DMS153 (cell line): ENCODE measurements around the gene RGL2.
"Not testable (repeated sequence)": the region's sequence is repeated elsewhere in the genome, so short reads cannot be mapped to it uniquely, and the experiment has no call there.

Experiments
- DNase-seq: peaks from one replicate; lab custom pipeline; 2025; lab: John Stamatoyannopoulos, UW

RGL2 gene, protein sequence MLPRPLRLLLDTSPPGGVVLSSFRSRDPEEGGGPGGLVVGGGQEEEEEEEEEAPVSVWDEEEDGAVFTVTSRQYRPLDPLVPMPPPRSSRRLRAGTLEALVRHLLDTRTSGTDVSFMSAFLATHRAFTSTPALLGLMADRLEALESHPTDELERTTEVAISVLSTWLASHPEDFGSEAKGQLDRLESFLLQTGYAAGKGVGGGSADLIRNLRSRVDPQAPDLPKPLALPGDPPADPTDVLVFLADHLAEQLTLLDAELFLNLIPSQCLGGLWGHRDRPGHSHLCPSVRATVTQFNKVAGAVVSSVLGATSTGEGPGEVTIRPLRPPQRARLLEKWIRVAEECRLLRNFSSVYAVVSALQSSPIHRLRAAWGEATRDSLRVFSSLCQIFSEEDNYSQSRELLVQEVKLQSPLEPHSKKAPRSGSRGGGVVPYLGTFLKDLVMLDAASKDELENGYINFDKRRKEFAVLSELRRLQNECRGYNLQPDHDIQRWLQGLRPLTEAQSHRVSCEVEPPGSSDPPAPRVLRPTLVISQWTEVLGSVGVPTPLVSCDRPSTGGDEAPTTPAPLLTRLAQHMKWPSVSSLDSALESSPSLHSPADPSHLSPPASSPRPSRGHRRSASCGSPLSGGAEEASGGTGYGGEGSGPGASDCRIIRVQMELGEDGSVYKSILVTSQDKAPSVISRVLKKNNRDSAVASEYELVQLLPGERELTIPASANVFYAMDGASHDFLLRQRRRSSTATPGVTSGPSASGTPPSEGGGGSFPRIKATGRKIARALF

GRCh38 chr6:33298773-33299236, at the start of gene RGL2:
Gene RGL2 (minus strand): TSS chr6:33298942. CDS start chr6:33298610, 332 bp downstream.
- DNase-seq = peak; percentile 40

- no peak for DNase-seq
Observed at GRCh38 chr6:33347816-33348215, 49.1 kb upstream of the RGL2 start.

DNA sequence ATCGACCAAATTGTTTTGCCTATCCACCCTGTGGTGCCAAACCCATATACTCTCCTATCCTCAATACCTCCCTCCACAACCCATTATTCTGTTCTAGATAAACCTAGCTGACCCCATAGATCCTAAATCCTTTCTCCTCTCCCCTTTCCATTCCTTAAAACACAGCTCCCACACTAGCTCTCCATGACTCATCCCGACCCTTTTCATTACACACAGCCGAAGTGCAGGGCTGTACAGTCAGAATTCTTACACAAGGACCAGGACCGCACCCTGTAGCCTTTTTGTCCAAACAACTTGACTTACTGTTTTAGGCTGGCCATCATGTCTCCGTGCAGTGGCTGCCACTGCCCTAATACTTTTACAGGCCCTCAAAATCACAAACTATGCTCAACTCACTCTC, 48.2 kb upstream of the RGL2 start:
- not testable (repeated sequence) for DNase-seq

- DNase-seq = peak; percentile 60
Observed at GRCh38 chr6:33344701-33345697, 46.3 kb upstream of the RGL2 start.

DNA sequence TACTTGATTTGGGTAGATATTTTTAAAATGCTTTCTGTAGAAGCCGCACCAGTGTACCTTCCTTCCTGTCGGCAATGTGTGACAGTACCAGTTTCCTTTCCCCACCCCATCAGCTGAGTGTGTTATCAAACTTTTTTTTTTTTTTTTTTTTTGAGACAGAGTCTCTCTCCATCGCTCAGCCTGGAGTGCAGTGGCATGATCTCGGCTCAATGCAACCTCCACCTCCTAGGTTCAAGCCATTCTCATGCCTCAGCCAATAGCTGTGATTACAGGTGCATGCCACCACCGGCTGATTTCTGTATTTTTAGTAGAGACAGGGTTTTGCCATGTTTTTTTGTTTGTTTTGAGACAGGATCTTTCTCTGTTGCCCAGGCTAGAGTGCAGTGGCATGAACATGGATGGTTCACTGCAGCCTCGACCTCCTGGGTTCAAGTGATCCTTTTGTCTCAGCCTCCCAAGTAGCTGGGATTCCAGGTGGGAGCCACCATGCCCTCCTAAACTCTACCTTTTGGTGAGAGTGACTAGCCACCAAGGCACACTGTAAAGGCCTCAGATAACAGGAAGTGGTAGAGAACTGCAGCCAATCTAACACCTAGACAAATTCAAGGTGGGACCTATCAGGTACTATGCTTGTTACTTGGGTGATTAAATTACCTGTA, 45.3 kb upstream of the RGL2 start:
- no peak for DNase-seq

DNA sequence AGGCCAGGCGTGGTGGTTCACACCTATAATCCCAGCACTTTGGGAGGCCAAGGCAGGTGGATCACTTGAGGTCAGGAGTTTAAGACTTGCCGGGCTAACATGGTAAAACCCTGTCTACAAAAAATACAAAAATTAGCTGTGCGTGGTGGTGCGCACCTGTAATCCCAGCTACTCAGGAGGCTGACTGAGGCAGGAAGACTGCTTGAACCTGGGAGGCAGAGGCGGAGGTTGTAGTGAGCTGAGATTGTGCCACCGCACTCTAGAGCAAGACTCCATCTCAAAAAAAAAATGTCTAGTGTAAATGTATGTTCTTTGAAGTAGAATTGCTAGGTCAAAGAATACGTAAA, 44.8 kb upstream of the RGL2 start:
- DNase-seq = not testable (repeated sequence)

- DNase-seq = no peak
Observed at GRCh38 chr6:33339193-33339592, 40.5 kb upstream of the RGL2 start.

GRCh38 chr6:33336495-33336894, 37.8 kb upstream of the RGL2 start:
- DNase-seq = no peak

DNA sequence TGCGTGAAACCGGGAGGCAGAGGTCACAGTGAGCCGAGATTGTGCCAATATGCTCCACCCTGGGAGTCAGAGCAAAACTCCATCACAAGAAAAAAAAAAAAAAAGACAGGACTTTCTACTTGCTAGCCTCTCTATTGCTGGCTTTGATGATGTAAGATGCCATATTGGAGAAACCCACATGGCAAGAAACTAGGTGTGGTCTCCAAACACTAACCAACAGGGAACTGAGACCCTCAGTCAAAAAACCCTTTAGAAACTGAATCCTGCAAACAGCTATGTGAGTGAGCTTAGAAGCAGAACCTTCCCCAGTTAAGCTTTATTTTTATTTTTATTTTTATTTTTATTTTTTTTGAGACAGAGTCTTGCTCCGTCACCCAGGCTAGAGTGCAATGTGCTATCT, 37.2 kb upstream of the RGL2 start:
- DNase-seq = no peak

- no peak for DNase-seq
Observed at GRCh38 chr6:33333666-33334065, 34.9 kb upstream of the RGL2 start.

- no peak for DNase-seq
Observed at GRCh38 chr6:33330736-33331135, 32.0 kb upstream of the RGL2 start.

GRCh38 chr6:33329058-33329457, 30.3 kb upstream of the RGL2 start:
- DNase-seq = no peak

- DNase-seq = no peak
Observed at GRCh38 chr6:33324125-33324524, 25.4 kb upstream of the RGL2 start.

GRCh38 chr6:33323623-33323948, 24.8 kb upstream of the RGL2 start:
- DNase-seq = no peak

DNA sequence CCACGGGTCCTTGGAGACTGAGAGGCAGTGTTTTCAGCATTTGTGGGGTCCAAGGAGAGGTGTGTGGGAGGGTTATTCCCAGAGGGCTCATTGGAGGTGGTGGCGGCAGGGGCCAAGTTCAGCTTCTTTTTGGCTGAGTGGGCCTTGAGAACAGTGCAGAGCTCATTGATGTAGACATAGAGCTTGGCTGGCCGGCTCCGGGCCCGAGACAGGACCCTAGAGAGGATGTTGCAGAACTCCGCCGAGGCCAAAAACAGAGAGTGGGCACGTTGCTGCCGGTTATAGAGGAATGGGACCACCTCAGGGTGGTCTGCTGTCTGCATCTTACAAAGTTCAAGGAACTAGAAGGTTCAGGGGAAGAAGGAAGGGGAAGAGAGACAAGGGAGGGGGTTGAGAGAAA, 22.5 kb upstream of the RGL2 start:
- DNase-seq = no peak

DNA sequence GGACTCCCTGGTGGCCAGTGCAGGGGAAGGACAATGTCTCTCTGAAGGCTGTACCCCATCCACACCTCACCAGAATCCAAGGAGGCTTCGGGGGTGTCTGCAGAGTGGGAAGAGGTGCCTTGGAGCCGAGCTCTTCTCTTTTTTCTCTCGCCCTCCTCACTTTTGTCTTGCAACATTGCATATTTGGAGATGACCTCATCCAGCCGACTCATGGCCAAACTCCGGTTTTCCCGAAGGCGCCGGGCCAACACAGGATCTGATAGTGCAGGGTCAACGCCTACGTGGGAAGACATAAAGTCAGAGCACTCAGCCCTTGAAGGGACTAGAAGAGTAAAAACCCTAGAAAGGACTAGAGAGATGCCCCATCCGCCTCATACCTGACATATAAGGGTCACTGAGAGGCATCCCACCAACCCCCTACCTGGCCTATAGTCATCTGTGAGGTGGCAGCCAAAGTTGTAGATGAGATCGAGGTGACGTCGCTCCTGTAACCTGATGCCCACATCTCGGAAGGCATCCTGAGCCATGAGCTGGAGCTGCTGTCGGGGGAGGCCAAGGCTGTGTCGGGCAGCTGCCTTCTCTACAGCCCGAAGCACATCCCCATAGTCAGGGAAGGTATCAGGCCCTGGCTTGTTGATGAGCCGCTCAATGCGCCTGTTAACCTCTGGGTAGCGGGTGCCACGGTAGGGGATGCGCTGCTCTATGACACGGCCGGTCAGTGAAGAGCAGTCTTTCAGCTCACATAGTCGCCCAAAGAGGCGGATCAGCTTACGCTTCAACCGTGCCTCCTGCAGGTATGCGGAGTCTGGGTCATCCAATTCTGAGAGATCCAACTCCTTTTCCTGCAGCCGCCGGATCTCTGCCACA, 21.8 kb upstream of the RGL2 start:
- no peak for DNase-seq

- DNase-seq = no peak
Observed at GRCh38 chr6:33319939-33320314, 21.2 kb upstream of the RGL2 start.

- no peak for DNase-seq
Observed at GRCh38 chr6:33318426-33319073, 19.8 kb upstream of the RGL2 start.

- peak; percentile 95 for DNase-seq
Observed at GRCh38 chr6:33317669-33318425, 19.1 kb upstream of the RGL2 start, which contains the start of gene ZBTB22. Gene ZBTB22 (minus strand): TSS chr6:33317744. CDS start chr6:33316916, 828 bp downstream.

DNA sequence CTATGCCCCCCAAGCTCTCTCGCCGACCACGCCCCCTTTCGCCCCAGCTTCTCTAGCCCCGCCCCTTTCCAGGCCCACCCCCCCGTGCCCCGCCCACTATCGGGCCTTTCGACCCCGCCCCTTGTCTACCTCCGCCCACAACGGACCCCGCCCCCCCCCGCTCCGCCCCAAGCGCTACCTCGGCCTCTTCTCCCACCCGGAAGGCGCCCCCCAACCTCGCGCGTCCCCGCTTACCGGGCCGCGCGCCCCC, 18.6 kb upstream of the RGL2 start:
- DNase-seq = no peak
